Activated CD8-positive, alpha-beta memory T cell treated with anti-CD3 and anti-CD28 coated beads, Interleukin-2, amount 50 U/mL, for 24 hours (primary cell): ENCODE results near the gene SYNE2.
"Not testable (repeated sequence)": the region's sequence is repeated elsewhere in the genome, so short reads cannot be mapped to it uniquely, and the experiment has no call there.

Experiments
- DNase-seq: peaks from one replicate; pipeline ENCODE4 v3.0.0-alpha.2; 2020; ENCODE audit errors: extremely low read depth

The SYNE2 gene

GRCh38 chr14:64193821-64194220, 341.0 kb downstream of the SYNE2 start:
- no peak for DNase-seq

- DNase-seq, result no peak
Measured at GRCh38 chr14:64194404-64194803, 341.6 kb downstream of the SYNE2 start.

- DNase-seq, result no peak
Measured at GRCh38 chr14:64195199-64195598, 342.4 kb downstream of the SYNE2 start.

- no peak for DNase-seq
Measured at GRCh38 chr14:64196056-64196455, 343.3 kb downstream of the SYNE2 start.

GRCh38 chr14:64196814-64197411, 344.1 kb downstream of the SYNE2 start:
- no peak for DNase-seq

GRCh38 chr14:64197996-64198395, 345.2 kb downstream of the SYNE2 start:
- no peak for DNase-seq

- no peak for DNase-seq
Measured at GRCh38 chr14:64198486-64198885, 345.7 kb downstream of the SYNE2 start.

- DNase-seq, result no peak
Measured at GRCh38 chr14:64200170-64200569, 347.4 kb downstream of the SYNE2 start.

GRCh38 chr14:64201296-64201695, 348.5 kb downstream of the SYNE2 start:
- DNase-seq, result no peak

GRCh38 chr14:64201921-64202545, 349.2 kb downstream of the SYNE2 start:
- no peak for DNase-seq

- DNase-seq, result no peak
Measured at GRCh38 chr14:64202716-64203115, 349.9 kb downstream of the SYNE2 start.

GRCh38 chr14:64203366-64204006, 350.7 kb downstream of the SYNE2 start:
- no peak for DNase-seq

GRCh38 chr14:64208261-64208660, 355.5 kb downstream of the SYNE2 start:
- no peak for DNase-seq

GRCh38 chr14:64208981-64209380, 356.2 kb downstream of the SYNE2 start:
- DNase-seq, result no peak

GRCh38 chr14:64209444-64210131, 356.8 kb downstream of the SYNE2 start:
- no peak for DNase-seq

GRCh38 chr14:64210216-64210615, 357.4 kb downstream of the SYNE2 start:
- no peak for DNase-seq

GRCh38 chr14:64210912-64211311, 358.1 kb downstream of the SYNE2 start:
- not testable (repeated sequence) for DNase-seq

GRCh38 chr14:64212666-64213065, 359.9 kb downstream of the SYNE2 start:
- DNase-seq, result no peak

- no peak for DNase-seq
Measured at GRCh38 chr14:64213086-64213485, 360.3 kb downstream of the SYNE2 start.

GRCh38 chr14:64213853-64214570, 361.2 kb downstream of the SYNE2 start:
- no peak for DNase-seq

GRCh38 chr14:64215274-64215673, 362.5 kb downstream of the SYNE2 start:
- no peak for DNase-seq

GRCh38 chr14:64215978-64216377, 363.2 kb downstream of the SYNE2 start:
- no peak for DNase-seq
